Glomerular visceral epithelial cell (primary cell): ENCODE data around the gene KDELR3.

Source experiments
- DNase-seq: peaks from one replicate; pipeline ENCODE4 v3.0.0-alpha.2; 2016; ENCODE audit errors: extremely low spot score

Gene KDELR3

GRCh38 chr22:38467904-38468442 is at the start of gene KDELR3:
Gene KDELR3 (plus strand): TSS chr22:38468096. CDS start chr22:38468234, 138 bp downstream.
- DNase-seq, result peak; percentile 75

- DNase-seq, result no peak
Observed at GRCh38 chr22:38418589-38418988, 49.3 kb upstream of the KDELR3 start.

- no peak for DNase-seq
Observed at GRCh38 chr22:38419121-38419857, 48.6 kb upstream of the KDELR3 start.

DNA sequence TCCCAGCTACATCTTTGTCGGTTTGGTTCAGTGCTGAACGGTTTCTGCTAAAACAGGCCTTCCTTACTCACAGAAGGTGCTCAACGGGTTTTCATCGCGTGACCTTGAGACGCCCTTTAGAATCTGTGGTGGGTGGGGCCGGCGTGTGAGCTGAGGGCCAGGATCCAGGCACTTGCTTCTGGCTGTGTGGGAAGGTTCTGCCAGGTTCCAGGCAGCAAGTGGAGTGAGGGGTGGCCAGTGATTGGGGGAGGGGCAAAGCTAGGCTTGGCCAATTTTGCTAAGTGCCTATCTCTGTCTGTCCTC is 48.1 kb upstream of the KDELR3 start:
- DNase-seq, result no peak

DNA sequence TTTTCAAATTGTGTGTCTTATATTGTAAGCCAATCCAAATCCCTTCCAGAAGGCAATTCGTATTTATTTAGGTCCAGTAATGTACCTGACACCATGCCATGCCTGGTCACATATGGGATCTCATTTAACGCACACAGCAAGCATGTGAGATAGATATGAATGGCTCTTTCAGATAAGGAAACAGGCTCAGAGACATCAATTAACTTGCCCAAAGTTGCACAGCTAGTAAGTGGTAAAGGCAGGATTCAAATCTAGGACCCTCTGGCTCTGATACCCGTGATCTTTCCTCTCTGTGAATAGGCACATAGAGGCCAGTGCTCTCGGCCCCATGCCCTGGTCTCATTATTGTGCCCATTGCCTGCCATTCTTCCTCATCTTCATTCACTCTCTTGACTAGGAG is 47.2 kb upstream of the KDELR3 start:
- no peak for DNase-seq

DNA sequence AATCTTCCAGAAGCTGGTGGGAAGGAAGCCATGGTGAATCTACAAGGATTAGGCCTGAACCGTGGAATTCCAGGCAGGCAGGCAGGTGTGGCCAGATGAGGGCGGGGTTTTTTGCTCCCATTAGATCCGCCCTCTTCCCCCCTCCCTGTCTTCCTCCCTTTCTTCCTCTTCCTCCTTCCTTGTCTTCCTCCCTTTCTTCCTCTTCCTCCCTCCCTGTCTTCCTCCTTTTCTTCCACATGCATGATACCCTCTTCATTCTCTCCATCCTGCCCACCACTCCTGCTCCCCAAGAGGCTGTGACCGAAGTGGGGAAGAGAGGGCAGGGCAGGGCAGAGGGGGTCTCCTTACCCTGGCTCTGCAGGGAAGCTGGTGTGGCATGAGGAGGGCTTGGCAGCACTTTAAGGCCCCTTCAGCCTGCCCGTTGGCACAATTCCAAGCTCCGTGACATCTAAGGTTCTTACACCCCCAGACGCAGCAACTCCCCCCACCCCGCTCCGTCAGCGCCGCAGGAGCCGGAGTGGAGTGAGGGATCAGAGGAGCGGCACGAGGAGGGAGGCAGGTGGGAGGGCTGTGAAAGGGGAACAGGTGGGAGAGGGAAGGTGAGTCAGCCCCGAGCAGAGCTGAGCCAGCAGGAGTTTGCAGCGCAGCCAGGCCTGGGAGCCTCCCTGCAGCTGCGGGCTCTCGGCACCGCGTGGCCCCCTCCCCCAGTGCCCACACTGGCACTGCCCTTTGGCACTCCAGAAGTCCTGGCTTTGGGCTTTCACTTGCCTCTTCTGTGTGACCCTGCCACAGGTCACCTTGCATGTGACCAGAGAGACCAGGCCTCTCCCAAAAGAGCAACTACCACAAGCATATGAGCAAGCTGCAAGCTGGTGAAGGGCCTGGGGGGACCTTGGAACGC is 45.0 kb upstream of the KDELR3 start:
- DNase-seq, result peak; percentile 29

- no peak for DNase-seq
Observed at GRCh38 chr22:38423512-38424503, 44.1 kb upstream of the KDELR3 start.

DNA sequence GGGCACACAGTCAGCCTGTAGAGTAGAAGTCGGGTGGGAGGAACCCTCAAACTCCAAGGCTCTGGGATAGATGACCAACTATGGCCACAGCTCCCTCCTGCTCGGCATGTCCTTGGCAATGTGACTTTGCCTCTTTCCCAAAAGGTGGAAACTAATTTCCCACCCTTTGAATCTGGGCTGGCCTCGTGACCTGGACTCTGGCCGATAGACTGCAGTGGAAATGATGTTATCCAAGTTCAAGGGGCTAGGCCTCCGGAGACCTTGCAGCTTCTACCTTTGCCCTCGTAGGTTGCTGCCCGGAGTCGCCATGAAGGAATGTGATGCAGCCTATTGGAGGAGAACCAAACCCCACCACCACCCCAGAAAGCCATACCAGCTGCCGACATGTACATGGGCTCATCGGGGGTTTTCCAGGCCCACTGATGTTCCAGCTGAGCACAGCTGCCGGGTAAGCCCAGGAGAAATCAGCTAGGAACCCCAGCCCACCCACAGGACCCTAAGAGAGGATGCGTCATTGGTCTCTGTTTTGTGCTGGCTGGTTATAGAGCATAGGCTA is 43.3 kb upstream of the KDELR3 start:
- DNase-seq, result no peak

DNA sequence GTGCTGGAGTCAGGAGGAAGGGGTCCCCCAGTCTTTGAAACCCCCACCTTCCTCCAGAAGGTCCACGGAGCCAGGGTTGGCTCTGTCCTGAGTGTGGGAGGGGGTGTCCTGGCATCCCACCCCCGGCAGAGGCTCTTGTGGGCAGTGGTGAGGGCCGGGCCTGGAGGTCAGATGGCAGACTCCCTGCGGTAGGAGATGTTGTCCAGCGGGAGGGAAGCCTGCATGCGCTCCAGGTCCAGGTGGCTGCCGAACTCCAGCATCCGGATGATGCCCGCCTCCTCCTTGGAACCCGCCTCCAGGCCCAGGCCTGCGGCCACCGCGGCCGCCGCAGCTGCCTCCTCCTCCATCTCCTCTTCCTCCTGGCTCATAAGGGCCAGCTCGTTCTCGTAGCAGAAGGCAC is 41.3 kb upstream of the KDELR3 start:
- DNase-seq, result no peak

DNA sequence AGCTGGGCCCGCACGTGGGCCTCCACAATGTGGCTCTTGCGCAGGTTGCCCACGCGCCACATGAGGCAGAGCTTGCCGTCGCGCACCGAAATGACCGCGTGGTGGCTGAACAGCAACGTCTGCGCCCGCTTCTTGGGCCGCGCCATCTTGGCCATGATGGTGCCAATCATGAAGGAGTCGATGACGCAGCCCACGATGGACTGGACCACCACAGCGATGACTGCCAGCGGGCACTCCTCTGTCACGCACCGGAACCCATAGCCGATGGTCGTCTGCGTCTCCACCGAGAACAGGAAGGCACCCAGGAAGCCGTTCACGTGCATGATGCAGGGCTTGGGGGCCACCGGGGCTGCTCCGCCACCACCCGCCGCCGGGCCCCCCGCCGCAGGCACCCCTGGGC is 40.4 kb upstream of the KDELR3 start:
- DNase-seq, result no peak

DNA sequence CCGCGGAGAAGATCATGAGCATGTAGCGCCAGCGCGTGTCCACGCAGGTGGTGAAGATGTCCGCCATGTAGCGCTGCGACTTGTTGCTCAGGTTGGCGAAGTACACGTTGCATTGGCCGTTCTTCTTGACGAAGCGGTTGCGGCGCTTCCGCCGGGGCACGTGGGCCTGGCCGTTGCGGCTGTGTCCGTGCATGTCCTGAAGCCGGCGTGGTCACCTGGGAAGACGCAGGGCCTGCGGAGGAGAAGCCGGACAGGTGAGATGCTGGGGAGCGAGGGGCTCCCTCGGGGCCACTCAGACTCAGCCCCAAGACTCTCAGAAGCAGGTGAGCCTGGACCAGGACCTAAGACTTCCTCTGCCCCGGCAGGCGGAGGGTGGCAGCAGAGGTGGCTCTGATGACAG is 40.0 kb upstream of the KDELR3 start:
- DNase-seq, result no peak

DNA sequence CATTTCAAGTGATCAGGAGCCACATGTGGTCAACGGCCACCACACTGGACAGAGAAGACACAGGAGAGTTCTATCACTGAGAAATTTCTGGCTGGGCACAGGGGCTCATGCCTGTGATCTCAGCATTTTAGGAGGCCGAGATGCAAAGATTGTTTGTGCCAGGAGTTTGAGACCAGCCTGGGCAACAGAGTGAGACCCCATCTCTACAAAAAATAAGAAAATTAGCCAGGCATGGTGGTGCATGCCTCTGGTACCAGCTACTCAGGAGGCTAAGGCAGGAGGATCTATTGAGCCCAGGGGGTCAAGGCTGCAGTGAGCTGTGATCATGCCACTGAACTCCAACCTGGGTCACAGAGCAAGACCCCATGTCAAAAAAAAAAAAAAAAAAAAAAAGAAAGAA is 39.2 kb upstream of the KDELR3 start:
- no peak for DNase-seq

DNA sequence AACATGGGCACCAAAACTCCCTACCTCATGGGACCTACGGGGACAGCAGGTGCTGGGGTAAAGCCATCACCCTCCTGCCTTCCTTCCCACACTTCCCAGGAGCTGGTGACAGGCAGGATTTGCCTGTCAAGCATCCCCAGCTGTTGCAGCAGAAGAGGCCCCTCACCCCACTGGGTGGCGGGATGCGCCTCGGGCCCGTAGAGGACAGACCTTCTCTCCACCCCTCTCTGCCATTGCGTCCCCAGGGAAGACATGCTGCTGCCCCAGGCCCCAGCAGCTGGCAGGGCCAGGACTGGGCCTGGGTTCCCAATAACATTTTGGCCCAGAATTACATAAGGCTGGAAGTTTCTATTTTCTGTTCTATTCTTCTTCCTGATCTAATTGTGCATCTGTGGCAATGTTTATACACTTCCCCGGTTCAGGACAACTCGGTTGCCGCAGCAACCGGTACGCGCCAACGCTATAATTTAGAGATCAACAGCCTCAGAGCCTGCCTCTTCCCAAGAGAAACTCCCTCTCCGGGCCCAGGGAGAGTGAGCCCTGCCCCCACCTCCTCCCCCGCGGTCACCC is 38.3 kb upstream of the KDELR3 start:
- no peak for DNase-seq

- DNase-seq, result no peak
Observed at GRCh38 chr22:38431266-38432010, 36.5 kb upstream of the KDELR3 start.

GRCh38 chr22:38432264-38432663 is 35.6 kb upstream of the KDELR3 start:
- DNase-seq, result peak; percentile 37

- no peak for DNase-seq
Observed at GRCh38 chr22:38433871-38434270, 34.0 kb upstream of the KDELR3 start.

- no peak for DNase-seq
Observed at GRCh38 chr22:38435010-38435409, 32.9 kb upstream of the KDELR3 start.

- no peak for DNase-seq
Observed at GRCh38 chr22:38435965-38436364, 31.9 kb upstream of the KDELR3 start.

DNA sequence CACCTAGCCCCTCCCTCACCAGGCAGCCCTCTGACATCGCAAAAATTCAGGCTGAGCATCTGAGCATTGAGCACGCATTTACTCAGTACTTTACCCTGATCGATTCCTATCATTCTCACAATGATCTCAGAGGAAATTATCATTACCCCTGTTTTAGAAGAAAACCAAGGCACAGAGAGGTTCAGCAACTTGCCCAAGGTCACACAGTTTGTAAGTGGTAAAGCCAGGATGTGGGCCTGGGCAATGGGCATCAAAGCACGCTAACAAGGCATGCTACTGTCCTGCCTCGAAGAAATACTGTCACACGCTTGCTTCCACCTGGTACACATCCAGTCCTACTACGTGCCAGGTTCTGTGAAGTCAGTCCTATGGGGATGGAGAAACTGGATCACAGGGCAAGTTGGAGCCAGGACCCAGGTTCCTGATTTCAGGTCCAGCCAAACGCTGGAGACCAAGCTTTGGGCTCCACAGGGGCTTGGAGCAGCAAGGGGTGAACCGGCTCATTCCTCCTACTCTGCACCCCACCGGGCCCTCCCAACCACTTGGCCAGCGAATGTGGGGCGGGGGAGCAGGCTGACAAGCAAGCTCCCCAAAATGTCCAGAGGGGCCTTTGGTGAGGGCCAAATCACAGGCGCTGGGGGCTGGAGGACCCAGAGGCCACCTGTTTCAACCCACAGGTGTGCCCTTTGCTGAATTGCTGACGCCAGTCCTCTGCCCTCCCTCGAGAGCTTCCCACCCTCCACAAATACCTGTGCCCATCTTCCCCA is 31.1 kb upstream of the KDELR3 start:
- no peak for DNase-seq

- no peak for DNase-seq
Observed at GRCh38 chr22:38437416-38437815, 30.5 kb upstream of the KDELR3 start.
